Neural cell (in vitro differentiated cells): Measurements from ENCODE around the gene ELOB. TPM values are rescaled to one million over a fixed set of nuclear protein-coding genes. Genes with fewer than 3 reads are reported as not detected.

Experiments used
- H2AFZ ChIP-seq: fragments of 200-600, 300-800 bp; sonication (generic), shearing (Covaris generic); 2 replicates; pipeline ENCODE4 v1.6.0; 2014; ENCODE audit warnings: low read depth, mild to moderate bottlenecking, antibody characterized with exemption, low read length, moderate library complexity
- H3F3A ChIP-seq: fragments of 200-600 bp; shearing (Covaris generic); 2 replicates; pipeline ENCODE4 v1.6.1; 2016; ENCODE audit warnings: mild to moderate bottlenecking, moderate library complexity, mixed read lengths, antibody characterized with exemption, low read length; ENCODE audit not compliant: insufficient read depth, poor library complexity, severe bottlenecking
- H3K27ac ChIP-seq: fragments of 200-600, 300-800 bp; sonication (generic), shearing (Covaris generic); 2 replicates; pipeline ENCODE4 v1.5.1; 2014; ENCODE audit warnings: mild to moderate bottlenecking, low read length, moderate library complexity
- H3K27me3 ChIP-seq: fragments of 300-800, 200-600 bp; sonication (generic), shearing (Covaris generic); 2 replicates; pipeline ENCODE4 v1.6.0; 2014; ENCODE audit warnings: mild to moderate bottlenecking, low read depth, low read length, moderate library complexity; ENCODE audit not compliant: insufficient read depth
- H3K36me3 ChIP-seq: fragments of 300-800, 200-600 bp; sonication (generic), shearing (Covaris generic); 2 replicates; pipeline ENCODE4 v1.5.1; 2014; ENCODE audit warnings: mild to moderate bottlenecking, antibody characterized with exemption, low read length, moderate library complexity; ENCODE audit not compliant: insufficient read depth
- H3K4me2 ChIP-seq: fragments of 300-800, 200-600 bp; sonication (generic), shearing (Covaris generic); 2 replicates; pipeline ENCODE4 v1.6.0; 2014; ENCODE audit warnings: mild to moderate bottlenecking, low read length
- H3K4me3 ChIP-seq: fragments of 300-800, 200-600 bp; sonication (generic), shearing (Covaris generic); 2 replicates; pipeline ENCODE4 v1.5.1; 2014; ENCODE audit warnings: mild to moderate bottlenecking, low read length, moderate library complexity
- H3K79me2 ChIP-seq: fragments of 200-600 bp; shearing (Covaris generic); replicated peaks from 2 replicates; pipeline ENCODE4 v1.6.0; 2014; ENCODE audit warnings: mild to moderate bottlenecking, low read length, moderate library complexity; ENCODE audit not compliant: insufficient read depth
- H3K9ac ChIP-seq: fragments of 300-800, 200-600 bp; sonication (generic), shearing (Covaris generic); 2 replicates; pipeline ENCODE4 v1.6.1; 2016; ENCODE audit warnings: mild to moderate bottlenecking, low read length, mixed read lengths
- H3K9me2 ChIP-seq: fragments of 200-600 bp; shearing (Covaris generic); 2 replicates; pipeline ENCODE4 v1.6.1; 2016; ENCODE audit warnings: mild to moderate bottlenecking, low read length, mixed read lengths; ENCODE audit not compliant: insufficient read depth
- H3K9me3 ChIP-seq: fragments of 200-600, 300-800 bp; sonication (generic), shearing (Covaris generic); 2 replicates; pipeline ENCODE4 v1.6.1; 2016; ENCODE audit warnings: mild to moderate bottlenecking, mixed run types, low read length, moderate library complexity, mixed read lengths
- H4K20me1 ChIP-seq: fragments of 200-600 bp; shearing (Covaris generic); 2 replicates; pipeline ENCODE4 v1.6.1; 2016; ENCODE audit warnings: mild to moderate bottlenecking, mixed run types; ENCODE audit not compliant: insufficient read depth
- EP300 ChIP-seq: fragments of 450-650 bp; conservative IDR thresholded peaks from 2 replicates; pipeline ENCODE4 v1.6.1; 2014; ENCODE audit warnings: antibody characterized with exemption, mild to moderate bottlenecking, moderate library complexity; ENCODE audit not compliant: poor library complexity, severe bottlenecking
- EZH2 ChIP-seq: fragments of 200-600, 300-800 bp; shearing (Covaris generic), sonication (generic); IDR thresholded peaks from 2 replicates; pipeline ENCODE4 v1.6.1; 2014; ENCODE audit warnings: antibody characterized with exemption, low read length, borderline replicate concordance, mild to moderate bottlenecking; ENCODE audit not compliant: insufficient read depth, poor library complexity, severe bottlenecking
- MXI1 ChIP-seq: fragments of 450-650 bp; conservative IDR thresholded peaks from 2 replicates; pipeline ENCODE4 v1.6.1; 2014; ENCODE audit warnings: antibody characterized with exemption, mild to moderate bottlenecking; ENCODE audit not compliant: poor library complexity, severe bottlenecking
- POLR2AphosphoS5 ChIP-seq: IDR thresholded peaks from 2 replicates; pipeline ENCODE4 v1.6.1; 2012
- RAD21 ChIP-seq: fragments of 450-650 bp; conservative IDR thresholded peaks from 2 replicates; pipeline ENCODE4 v1.6.1; 2014; ENCODE audit warnings: antibody characterized with exemption, mild to moderate bottlenecking, moderate library complexity
- SMC3 ChIP-seq: fragments of 450-650 bp; conservative IDR thresholded peaks from 2 replicates; pipeline ENCODE4 v1.6.1; 2014; ENCODE audit warnings: antibody characterized with exemption, mild to moderate bottlenecking, moderate library complexity; ENCODE audit not compliant: poor library complexity
- TAF1 ChIP-seq: IDR thresholded peaks from 2 replicates; pipeline ENCODE4 v1.6.1; 2012; ENCODE audit warnings: low read depth
- polyA plus RNA-seq: library from polyadenylated mRNA; depleted of rRNA; stranded (reverse); fragments of >200 nt; gene quantifications from 2 replicates; pipeline ENCODE4 v1.2.3, GENCODE V29; 2014
- TF ChIP-seq, protein P1 (sequence below): IDR thresholded peaks from 2 replicates; pipeline ENCODE4 v1.6.1; 2012; ENCODE audit warnings: borderline replicate concordance
- TF ChIP-seq, protein P2 (sequence below): fragments of 450-650 bp; IDR thresholded peaks from 2 replicates; pipeline ENCODE4 v1.5.1; 2014; ENCODE audit warnings: antibody characterized with exemption, mild to moderate bottlenecking, moderate library complexity; ENCODE audit not compliant: poor library complexity, severe bottlenecking

ELOB gene
- polyA plus RNA-seq, 1 donor from 2014 or later, result 513 TPM

DNA sequence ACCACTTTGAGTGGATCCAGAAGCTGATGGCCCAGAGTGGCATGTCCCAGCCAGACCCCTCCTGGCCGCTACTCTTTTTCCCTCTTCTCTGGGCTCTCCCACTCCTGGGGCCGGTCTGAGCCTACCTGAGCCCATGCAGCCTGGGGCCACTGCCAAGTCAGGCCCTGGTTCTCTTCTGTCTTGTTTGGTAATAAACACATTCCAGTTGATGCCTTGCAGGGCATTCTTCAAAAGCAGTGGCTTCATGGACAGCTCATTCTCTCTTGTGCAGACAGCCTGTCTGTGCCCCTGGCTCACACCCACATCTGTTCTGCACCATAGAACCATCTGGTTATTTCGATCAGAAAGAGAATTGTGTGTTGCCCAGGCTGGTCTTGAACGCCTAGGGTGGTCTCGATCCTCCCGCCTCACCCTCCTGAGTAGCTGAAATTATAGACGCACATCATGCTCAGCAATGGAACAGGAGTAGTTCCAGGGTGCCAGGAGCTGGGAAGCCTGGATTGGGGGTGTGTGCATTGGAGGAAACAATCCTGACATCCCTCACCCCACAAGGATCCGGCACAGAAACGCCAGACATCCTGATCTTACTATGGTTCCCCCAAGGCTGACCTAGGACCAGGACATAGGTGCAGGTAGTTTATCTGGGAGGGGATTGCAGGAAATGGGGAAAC, 44.5 kb upstream of the ELOB start:
- no peak overlapping the region for H3K9ac ChIP-seq
- H3K4me2 ChIP-seq, result no peak overlapping the region
- H3F3A ChIP-seq, result no peaks in the 10 kb centered on the region
- no peak overlapping the region for H3K4me3 ChIP-seq
- H3K27ac ChIP-seq, result no peak overlapping the region
- H3K27me3 ChIP-seq, result no peaks in the 10 kb centered on the region
- H3K9me2 ChIP-seq, result no peaks in the 10 kb centered on the region
- no peaks in the 10 kb centered on the region for H3K9me3 ChIP-seq
- no peaks in the 10 kb centered on the region for H4K20me1 ChIP-seq
- no peaks in the 10 kb centered on the region for H3K36me3 ChIP-seq
- TF ChIP-seq EZH2 (no peak), MXI1 (no peak), TAF1 (no peak), SMC3 (no peak), POLR2AphosphoS5 (no peak), EP300 (no peak), RAD21 (no peak)
- TF ChIP-seq, protein P1, sequence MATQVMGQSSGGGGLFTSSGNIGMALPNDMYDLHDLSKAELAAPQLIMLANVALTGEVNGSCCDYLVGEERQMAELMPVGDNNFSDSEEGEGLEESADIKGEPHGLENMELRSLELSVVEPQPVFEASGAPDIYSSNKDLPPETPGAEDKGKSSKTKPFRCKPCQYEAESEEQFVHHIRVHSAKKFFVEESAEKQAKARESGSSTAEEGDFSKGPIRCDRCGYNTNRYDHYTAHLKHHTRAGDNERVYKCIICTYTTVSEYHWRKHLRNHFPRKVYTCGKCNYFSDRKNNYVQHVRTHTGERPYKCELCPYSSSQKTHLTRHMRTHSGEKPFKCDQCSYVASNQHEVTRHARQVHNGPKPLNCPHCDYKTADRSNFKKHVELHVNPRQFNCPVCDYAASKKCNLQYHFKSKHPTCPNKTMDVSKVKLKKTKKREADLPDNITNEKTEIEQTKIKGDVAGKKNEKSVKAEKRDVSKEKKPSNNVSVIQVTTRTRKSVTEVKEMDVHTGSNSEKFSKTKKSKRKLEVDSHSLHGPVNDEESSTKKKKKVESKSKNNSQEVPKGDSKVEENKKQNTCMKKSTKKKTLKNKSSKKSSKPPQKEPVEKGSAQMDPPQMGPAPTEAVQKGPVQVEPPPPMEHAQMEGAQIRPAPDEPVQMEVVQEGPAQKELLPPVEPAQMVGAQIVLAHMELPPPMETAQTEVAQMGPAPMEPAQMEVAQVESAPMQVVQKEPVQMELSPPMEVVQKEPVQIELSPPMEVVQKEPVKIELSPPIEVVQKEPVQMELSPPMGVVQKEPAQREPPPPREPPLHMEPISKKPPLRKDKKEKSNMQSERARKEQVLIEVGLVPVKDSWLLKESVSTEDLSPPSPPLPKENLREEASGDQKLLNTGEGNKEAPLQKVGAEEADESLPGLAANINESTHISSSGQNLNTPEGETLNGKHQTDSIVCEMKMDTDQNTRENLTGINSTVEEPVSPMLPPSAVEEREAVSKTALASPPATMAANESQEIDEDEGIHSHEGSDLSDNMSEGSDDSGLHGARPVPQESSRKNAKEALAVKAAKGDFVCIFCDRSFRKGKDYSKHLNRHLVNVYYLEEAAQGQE, result no peak
- TF ChIP-seq, protein P2, sequence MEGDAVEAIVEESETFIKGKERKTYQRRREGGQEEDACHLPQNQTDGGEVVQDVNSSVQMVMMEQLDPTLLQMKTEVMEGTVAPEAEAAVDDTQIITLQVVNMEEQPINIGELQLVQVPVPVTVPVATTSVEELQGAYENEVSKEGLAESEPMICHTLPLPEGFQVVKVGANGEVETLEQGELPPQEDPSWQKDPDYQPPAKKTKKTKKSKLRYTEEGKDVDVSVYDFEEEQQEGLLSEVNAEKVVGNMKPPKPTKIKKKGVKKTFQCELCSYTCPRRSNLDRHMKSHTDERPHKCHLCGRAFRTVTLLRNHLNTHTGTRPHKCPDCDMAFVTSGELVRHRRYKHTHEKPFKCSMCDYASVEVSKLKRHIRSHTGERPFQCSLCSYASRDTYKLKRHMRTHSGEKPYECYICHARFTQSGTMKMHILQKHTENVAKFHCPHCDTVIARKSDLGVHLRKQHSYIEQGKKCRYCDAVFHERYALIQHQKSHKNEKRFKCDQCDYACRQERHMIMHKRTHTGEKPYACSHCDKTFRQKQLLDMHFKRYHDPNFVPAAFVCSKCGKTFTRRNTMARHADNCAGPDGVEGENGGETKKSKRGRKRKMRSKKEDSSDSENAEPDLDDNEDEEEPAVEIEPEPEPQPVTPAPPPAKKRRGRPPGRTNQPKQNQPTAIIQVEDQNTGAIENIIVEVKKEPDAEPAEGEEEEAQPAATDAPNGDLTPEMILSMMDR, result no peak
- H3K79me2 ChIP-seq, result no peaks in the 10 kb centered on the region
- no peak overlapping the region for H2AFZ ChIP-seq

DNA sequence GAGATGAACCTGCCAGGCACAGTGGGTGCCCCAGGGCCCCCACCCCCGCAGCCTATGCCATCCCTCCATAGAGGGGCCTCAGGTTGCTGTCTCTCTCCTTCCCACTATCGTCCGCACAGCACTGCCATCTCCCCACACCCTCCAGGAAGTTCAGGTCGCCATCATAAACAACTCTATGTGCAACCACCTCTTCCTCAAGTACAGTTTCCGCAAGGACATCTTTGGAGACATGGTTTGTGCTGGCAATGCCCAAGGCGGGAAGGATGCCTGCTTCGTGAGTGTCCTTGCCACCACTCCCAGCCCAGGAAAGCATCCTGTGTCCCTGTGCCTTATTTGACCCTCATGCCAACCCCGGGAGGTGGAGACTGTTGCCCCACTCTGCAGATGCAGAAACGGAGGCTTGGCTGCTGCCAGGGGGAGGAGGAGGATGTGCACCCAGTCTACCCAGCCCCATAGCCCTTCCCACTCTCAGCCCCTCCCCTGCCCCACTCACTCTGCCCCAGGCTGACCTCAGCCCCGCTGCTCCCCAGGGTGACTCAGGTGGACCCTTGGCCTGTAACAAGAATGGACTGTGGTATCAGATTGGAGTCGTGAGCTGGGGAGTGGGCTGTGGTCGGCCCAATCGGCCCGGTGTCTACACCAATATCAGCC, 43.9 kb upstream of the ELOB start:
- TF ChIP-seq POLR2AphosphoS5 (no peak), TAF1 (no peak), EP300 (no peak), SMC3 (no peak), RAD21 (no peak), MXI1 (no peak), EZH2 (no peak)
- TF ChIP-seq, protein P2, result no peak
- TF ChIP-seq, protein P1, result no peak
- no peak overlapping the region for H3K27ac ChIP-seq
- H3F3A ChIP-seq, result no peaks in the 10 kb centered on the region

More for the DNA sequence above, 43.9 kb upstream of the ELOB start:
- Histone ChIP-seq H3K27me3 (no peaks in the 10 kb centered on the region), H3K79me2 (no peaks in the 10 kb centered on the region), H3K9me2 (no peaks in the 10 kb centered on the region), H2AFZ (no peak overlapping the region), H3K36me3 (no peaks in the 10 kb centered on the region), H3K9ac (no peak overlapping the region), H3K9me3 (no peaks in the 10 kb centered on the region), H4K20me1 (no peaks in the 10 kb centered on the region), H3K4me3 (no peak overlapping the region), H3K4me2 (no peak overlapping the region)
